HEK293 (cell line): Measurements from ENCODE around the gene ANTXR1.

ENCODE experiments used
- CTCF ChIA-PET: fragments of 350-600 bp; formaldehyde crosslinking; extraction: SDS; loops from one replicate; lab custom pipeline; 2021; ENCODE audit warnings: antibody characterized with exemption; lab: Yijun Ruan, JAX
- POLR2A ChIA-PET: fragments of 300-600 bp; formaldehyde crosslinking; extraction: SDS; loops from one replicate; lab custom pipeline; 2020; ENCODE audit warnings: antibody characterized with exemption, inconsistent platforms; lab: Yijun Ruan, JAX
- H3K27ac ChIP-seq: fragments of 200-500 bp; sonication (Bioruptor generic); 2 replicates; pipeline ENCODE4 v1.5.1; 2014; ENCODE audit warnings: low read depth, low read length, control low read depth, inconsistent platforms; ENCODE audit errors: extremely low read depth
- H3K36me3 ChIP-seq, 2 experiments: fragments of 200-500 bp in 1 of 2; sonication (Bioruptor generic) in 1 of 2; 1 replicate in 1 of 2; 2 replicates in 1 of 2; pipeline ENCODE4 v1.5.1; 2014 to 2017; ENCODE audit warnings: inconsistent platforms in 2 of 2, low read length in 2 of 2; ENCODE audit not compliant: control insufficient read depth in 2 of 2, insufficient read depth in 1 of 2
- H3K4me1 ChIP-seq: fragments of 200-500 bp; sonication (Bioruptor generic); 2 replicates; pipeline ENCODE4 v1.5.1; 2014; ENCODE audit warnings: mild to moderate bottlenecking, low read length, inconsistent platforms; ENCODE audit not compliant: control insufficient read depth, insufficient read depth
- H3K4me3 ChIP-seq: 2 replicates; pipeline ENCODE4 v1.5.1; 2011; ENCODE audit warnings: low read depth, mild to moderate bottlenecking, control low read depth, low read length, moderate library complexity
- H3K9me3 ChIP-seq: fragments of 200-500 bp; sonication (Bioruptor generic); 2 replicates; pipeline ENCODE4 v1.5.1; 2014; ENCODE audit warnings: low read depth, low read length, inconsistent platforms; ENCODE audit not compliant: control insufficient read depth, insufficient read depth
- BCL11A ChIP-seq: fragments of 450-650 bp; formaldehyde crosslinking; IDR thresholded peaks from 2 replicates; pipeline ENCODE4 v1.5.1; 2016; ENCODE audit warnings: low read depth, missing biosample characterization, missing genetic modification characterization
- GFI1B ChIP-seq: fragments of 450-650 bp; formaldehyde crosslinking; IDR thresholded peaks from 2 replicates; pipeline ENCODE4 v1.5.1; 2016; ENCODE audit warnings: missing biosample characterization, missing genetic modification characterization
- GLIS2 ChIP-seq: fragments of 450-650 bp; formaldehyde crosslinking; IDR thresholded peaks from 2 replicates; pipeline ENCODE4 v1.5.1; 2016; ENCODE audit warnings: missing biosample characterization, missing genetic modification characterization
- IKZF3 ChIP-seq: fragments of 450-650 bp; IDR thresholded peaks from 2 replicates; pipeline ENCODE4 v1.5.0; 2018; ENCODE audit warnings: missing biosample characterization, mild to moderate bottlenecking, missing genetic modification characterization, moderate library complexity
- MZF1 ChIP-seq: fragments of 450-650 bp; formaldehyde crosslinking; IDR thresholded peaks from 2 replicates; pipeline ENCODE4 v1.5.1; 2017; ENCODE audit warnings: missing biosample characterization, missing genetic modification characterization, borderline replicate concordance
- PATZ1 ChIP-seq: fragments of 450-650 bp; formaldehyde crosslinking; IDR thresholded peaks from 2 replicates; pipeline ENCODE4 v1.5.1; 2016; ENCODE audit warnings: missing biosample characterization, missing genetic modification characterization
- PBX3 ChIP-seq: sonication (generic); formaldehyde crosslinking; IDR thresholded peaks from 2 replicates; pipeline ENCODE4 v1.8.1; 2022; ENCODE audit warnings: mild to moderate bottlenecking, moderate library complexity, missing genetic modification reagents
- SP2 ChIP-seq: fragments of 450-650 bp; formaldehyde crosslinking; IDR thresholded peaks from 2 replicates; pipeline ENCODE4 v1.5.1; 2016; ENCODE audit warnings: missing biosample characterization, missing genetic modification characterization
- TRIM28 ChIP-seq: IDR thresholded peaks from 2 replicates; pipeline ENCODE4 v1.6.1; 2011; ENCODE audit warnings: low read length, control low read depth, borderline replicate concordance
- YY1 ChIP-seq: fragments of 450-650 bp; formaldehyde crosslinking; IDR thresholded peaks from 2 replicates; pipeline ENCODE4 v1.5.1; 2018; ENCODE audit warnings: missing biosample characterization, missing genetic modification characterization
- ZBTB10 ChIP-seq: fragments of 450-650 bp; formaldehyde crosslinking; IDR thresholded peaks from 2 replicates; pipeline ENCODE4 v1.5.1; 2016; ENCODE audit warnings: missing biosample characterization, missing genetic modification characterization
- ZBTB17 ChIP-seq: fragments of 450-650 bp; formaldehyde crosslinking; IDR thresholded peaks from 2 replicates; pipeline ENCODE4 v1.5.1; 2016; ENCODE audit warnings: missing biosample characterization, missing genetic modification characterization
- ZBTB26 ChIP-seq: fragments of 450-650 bp; formaldehyde crosslinking; optimal IDR thresholded peaks from 2 replicates; pipeline ENCODE3; 2016; ENCODE audit warnings: missing biosample characterization, mild to moderate bottlenecking, missing genetic modification characterization
- ZBTB48 ChIP-seq: fragments of 450-650 bp; formaldehyde crosslinking; IDR thresholded peaks from 2 replicates; pipeline ENCODE4 v1.5.1; 2016; ENCODE audit warnings: missing biosample characterization, missing genetic modification characterization
- ZBTB8A ChIP-seq: fragments of 450-650 bp; formaldehyde crosslinking; IDR thresholded peaks from 2 replicates; pipeline ENCODE4 v1.5.1; 2016; ENCODE audit warnings: missing biosample characterization, missing genetic modification characterization
- ZIC2 ChIP-seq: fragments of 450-650 bp; formaldehyde crosslinking; IDR thresholded peaks from 2 replicates; pipeline ENCODE4 v1.5.1; 2016; ENCODE audit warnings: missing biosample characterization, missing genetic modification characterization
- ZNF132 ChIP-seq: fragments of 450-650 bp; formaldehyde crosslinking; IDR thresholded peaks from 2 replicates; pipeline ENCODE4 v1.5.1; 2017; ENCODE audit warnings: missing biosample characterization, missing genetic modification characterization, borderline replicate concordance
- ZNF184 ChIP-seq: fragments of 450-650 bp; IDR thresholded peaks from 2 replicates; pipeline ENCODE4 v1.5.1; 2018; ENCODE audit warnings: missing biosample characterization, mild to moderate bottlenecking, missing genetic modification characterization
- ZNF274 ChIP-seq, 2 experiments: fragments of 200-500 bp in 1 of 2; fragments of 450-650 bp in 1 of 2; sonication (Bioruptor generic) in 1 of 2; formaldehyde crosslinking in 1 of 2; IDR thresholded peaks; 2 replicates each; pipeline versions ENCODE4 v1.5.1 to v1.6.1; 2014 to 2016; ENCODE audit warnings: borderline replicate concordance in 1 of 2, inconsistent platforms in 1 of 2, low read length in 1 of 2, missing biosample characterization in 1 of 2, missing genetic modification characterization in 1 of 2
- ZNF302 ChIP-seq: fragments of 450-650 bp; formaldehyde crosslinking; IDR thresholded peaks from 2 replicates; pipeline ENCODE4 v1.5.1; 2016; ENCODE audit warnings: missing biosample characterization, missing genetic modification characterization, low read depth
- ZNF335 ChIP-seq: fragments of 450-650 bp; formaldehyde crosslinking; conservative IDR thresholded peaks from 2 replicates; pipeline ENCODE4 v1.5.1; 2016; ENCODE audit warnings: missing biosample characterization, missing genetic modification characterization
- ZNF529 ChIP-seq: fragments of 450-650 bp; formaldehyde crosslinking; IDR thresholded peaks from 2 replicates; pipeline ENCODE4 v1.5.1; 2017; ENCODE audit warnings: missing genetic modification characterization, missing biosample characterization; ENCODE audit not compliant: insufficient replicate concordance
- ZNF560 ChIP-seq: fragments of 450-650 bp; formaldehyde crosslinking; IDR thresholded peaks from 2 replicates; pipeline ENCODE4 v1.5.1; 2017; ENCODE audit warnings: missing biosample characterization, missing genetic modification characterization, borderline replicate concordance
- ZNF561 ChIP-seq: fragments of 450-650 bp; IDR thresholded peaks from 2 replicates; pipeline ENCODE4 v1.5.1; 2018; ENCODE audit warnings: missing biosample characterization, missing genetic modification characterization, borderline replicate concordance
- ZNF585B ChIP-seq: fragments of 450-650 bp; formaldehyde crosslinking; IDR thresholded peaks from 2 replicates; pipeline ENCODE4 v1.5.1; 2016; ENCODE audit warnings: missing biosample characterization, missing genetic modification characterization
- ZNF623 ChIP-seq: fragments of 450-650 bp; formaldehyde crosslinking; IDR thresholded peaks from 2 replicates; pipeline ENCODE4 v1.5.1; 2016; ENCODE audit warnings: missing biosample characterization, missing genetic modification characterization
- ZNF624 ChIP-seq: fragments of 450-650 bp; formaldehyde crosslinking; IDR thresholded peaks from 2 replicates; pipeline ENCODE4 v1.5.1; 2017; ENCODE audit warnings: missing biosample characterization, missing genetic modification characterization
- ZNF626 ChIP-seq: fragments of 450-650 bp; sonication (Bioruptor Pico); formaldehyde crosslinking; IDR thresholded peaks from 2 replicates; pipeline ENCODE4 v1.5.1; 2018; ENCODE audit warnings: missing biosample characterization, missing genetic modification characterization, inconsistent platforms
- ZNF654 ChIP-seq: fragments of 450-650 bp; formaldehyde crosslinking; IDR thresholded peaks from 2 replicates; pipeline ENCODE4 v1.5.1; 2016; ENCODE audit warnings: low read depth, missing biosample characterization, missing genetic modification characterization
- ZNF76 ChIP-seq: fragments of 450-650 bp; formaldehyde crosslinking; IDR thresholded peaks from 2 replicates; pipeline ENCODE4; 2016; ENCODE audit warnings: low read depth, missing biosample characterization, missing genetic modification characterization, borderline replicate concordance
- ZSCAN30 ChIP-seq: fragments of 450-650 bp; IDR thresholded peaks from 2 replicates; pipeline ENCODE4 v1.5.1; 2018; ENCODE audit warnings: missing biosample characterization, mild to moderate bottlenecking, missing genetic modification characterization, moderate library complexity

ANTXR1 gene

GRCh38 chr2:69013142-69013839, at the start of gene ANTXR1:
ANTXR1 (plus strand) TSS chr2:69013179; CDS start chr2:69013500, 321 bp downstream.
- no peaks in the 10 kb centered on the region for H3K36me3 ChIP-seq
- ChIA-PET POLR2A (interaction anchor here (0.6 to 0.9 kb wide), 6 partner anchors 70 to 1447 kb away, joined by 3 to 9 read pairs (median 4); no protein-coding TSS in a partner anchor), CTCF (interaction anchor here (0.6 to 3.1 kb wide), 19 partner anchors 9 to 1550 kb away, joined by 3 to 25 read pairs (median 4); no protein-coding TSS in a partner anchor)
- H3K4me3 ChIP-seq, result peak within 1 kb of the TSS; percentile 92
- H3K9me3 ChIP-seq, result no peaks in the 10 kb centered on the region
- peak within 1 kb of the TSS; percentile 70; the same call in 1 of the 2 replicates for H3K27ac ChIP-seq
- no peaks in the 10 kb centered on the region for H3K4me1 ChIP-seq
- no peak for TF ChIP-seq ZNF529 (tag by site-specific recombination)
- TF ChIP-seq ZBTB10 (tag by site-specific recombination), result 0 out of 2 replicates have a peak, but pooled peaks have one; percentile 44
- peak; percentile 68 for TF ChIP-seq ZBTB8A (tag by site-specific recombination)
- no peak for TF ChIP-seq ZNF76 (tag by site-specific recombination)
- TF ChIP-seq GFI1B (tag by site-specific recombination), result no peak
- TF ChIP-seq ZNF560 (tag by site-specific recombination), result no peak
- no peak for TF ChIP-seq YY1 (tag by site-specific recombination)
- peak; percentile 29; the same call in 1 of the 2 replicates for TF ChIP-seq ZIC2 (tag by site-specific recombination)
- no peak for TF ChIP-seq ZSCAN30
- TF ChIP-seq ZNF585B (tag by site-specific recombination), result no peak
- TF ChIP-seq ZNF623 (tag by site-specific recombination), result no peak
- no peak for TF ChIP-seq ZNF132 (tag by site-specific recombination)
- TF ChIP-seq ZNF626 (tag by site-specific recombination), result no peak
- TF ChIP-seq ZNF302 (tag by site-specific recombination), result no peak
- TF ChIP-seq SP2, result 0 out of 2 replicates have a peak, but pooled peaks have one; percentile 42
- TF ChIP-seq ZBTB48 (tag by site-specific recombination), result peak; percentile 70
- 0 out of 2 replicates have a peak, but pooled peaks have one; percentile 24 for TF ChIP-seq IKZF3
- peak; percentile 90 for TF ChIP-seq ZNF335 (tag by site-specific recombination)
- TF ChIP-seq ZNF274 (IDR thresholded peaks at IDR 0.05; ENCODE audit: low read length), result no peak
- no peak for TF ChIP-seq ZNF274 (tag by site-specific recombination; IDR thresholded peaks at IDR 0.05; ENCODE audit: borderline replicate concordance)
- no peak for TF ChIP-seq ZNF184 (tag by site-specific recombination)
- peak; percentile 82 for TF ChIP-seq ZBTB26 (tag by site-specific recombination)
- TF ChIP-seq PATZ1 (tag by site-specific recombination), result peak; percentile 63; the same call in 1 of the 2 replicates
- no peak for TF ChIP-seq PBX3 (CRISPR knock-in tag)
- TF ChIP-seq TRIM28, result no peak
- no peak for TF ChIP-seq ZNF624 (tag by site-specific recombination)
- no peak for TF ChIP-seq ZNF654
- TF ChIP-seq MZF1, result peak; percentile 75; the same call in 1 of the 2 replicates
- TF ChIP-seq ZNF561, result no peak
- TF ChIP-seq BCL11A (tag by site-specific recombination), result no peak
- no peak for TF ChIP-seq GLIS2 (tag by site-specific recombination)
- TF ChIP-seq ZBTB17 (tag by site-specific recombination), result 0 out of 2 replicates have a peak, but pooled peaks have one; percentile 35
